Kasumi-1 (cell line): ENCODE measurements around the gene ZNF484.
"Not testable (repeated sequence)": the region's sequence is repeated elsewhere in the genome, so short reads cannot be mapped to it uniquely, and the experiment has no call there.

Experiments used
- DNase-seq, 2 experiments: peaks; one replicate each; lab custom pipeline; 2025; lab: John Stamatoyannopoulos, UW

ZNF484 gene

DNA sequence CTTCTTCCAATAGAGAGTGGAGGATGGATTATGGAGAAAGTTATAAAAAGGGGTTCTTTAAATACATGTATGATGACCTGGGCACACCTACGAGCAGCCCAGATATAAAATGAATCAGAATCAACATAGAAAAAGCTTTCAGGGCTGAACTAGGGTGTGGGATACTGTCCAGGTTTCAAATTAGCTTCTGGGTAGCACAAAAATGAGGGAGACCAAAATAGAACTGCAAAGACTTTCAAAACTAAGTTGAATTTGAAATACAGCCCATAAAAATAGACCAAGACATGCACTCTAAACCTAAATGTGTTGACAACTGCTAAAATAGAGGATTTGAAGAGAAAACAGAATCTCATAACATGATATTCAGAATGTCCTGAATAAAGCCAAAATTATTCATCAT lies 17.0 kb downstream of the ZNF484 start:
- DNase-seq = no peak

DNA sequence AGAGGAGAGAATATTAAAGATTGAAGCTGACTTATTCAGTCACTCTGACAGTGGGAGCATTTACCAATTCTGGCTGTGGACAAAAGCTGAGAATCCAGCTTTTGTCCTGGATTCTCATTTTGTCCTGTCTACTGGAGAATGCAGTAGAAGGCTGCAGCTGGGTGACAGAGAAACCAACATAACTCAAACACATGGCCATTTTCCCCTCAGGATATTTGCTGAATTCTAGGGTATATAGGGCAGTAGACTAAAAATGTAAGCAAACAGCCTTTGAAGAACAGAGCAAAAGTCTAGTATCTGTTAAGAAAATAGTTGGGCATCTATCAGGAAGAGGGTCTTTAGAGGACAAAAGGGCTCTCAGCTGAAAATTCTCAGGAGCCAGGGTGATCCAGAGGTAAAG lies 20.6 kb downstream of the ZNF484 start:
- no peak for DNase-seq

DNA sequence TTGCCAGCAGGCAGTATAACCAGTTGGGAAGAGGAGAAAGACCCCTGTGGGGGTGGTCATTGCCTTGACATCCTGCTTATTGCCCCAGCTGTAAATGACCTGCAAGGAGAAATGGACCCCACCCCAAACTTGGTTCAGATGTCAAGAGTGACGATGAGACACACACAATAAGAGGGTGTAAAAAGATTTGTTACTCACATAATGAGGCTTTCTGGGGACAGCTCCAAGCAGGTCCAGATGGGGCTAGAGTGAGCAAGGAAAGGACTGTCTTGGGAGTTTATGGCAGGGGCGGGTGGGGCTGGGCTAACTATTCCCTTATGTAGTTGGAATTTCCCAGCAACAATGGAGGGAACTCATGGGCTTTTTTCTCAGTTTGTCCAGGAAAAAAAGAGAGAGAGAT lies 24.1 kb downstream of the ZNF484 start:
- no peak for DNase-seq

DNA sequence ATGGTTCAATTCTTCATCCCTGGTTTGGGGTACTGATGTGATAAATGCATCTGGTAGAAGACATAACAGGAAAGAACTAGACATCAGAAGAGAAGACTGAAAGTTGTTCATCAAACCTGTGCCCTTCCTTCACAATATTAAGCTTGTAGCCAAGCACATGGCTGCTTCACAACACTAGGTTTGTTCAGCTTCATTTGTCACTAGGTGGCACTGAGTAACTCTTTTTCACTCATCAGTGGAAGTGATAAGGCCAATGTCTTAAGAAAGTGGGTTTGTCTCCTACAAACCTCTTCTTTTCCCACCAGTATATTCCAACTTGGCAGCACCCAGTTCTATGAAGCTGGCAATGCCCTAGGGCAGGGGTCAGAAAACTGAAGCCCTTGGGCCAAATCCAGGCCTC lies 26.9 kb downstream of the ZNF484 start:
- peak in 1 of 2 experiments; percentile 10 for DNase-seq

DNA sequence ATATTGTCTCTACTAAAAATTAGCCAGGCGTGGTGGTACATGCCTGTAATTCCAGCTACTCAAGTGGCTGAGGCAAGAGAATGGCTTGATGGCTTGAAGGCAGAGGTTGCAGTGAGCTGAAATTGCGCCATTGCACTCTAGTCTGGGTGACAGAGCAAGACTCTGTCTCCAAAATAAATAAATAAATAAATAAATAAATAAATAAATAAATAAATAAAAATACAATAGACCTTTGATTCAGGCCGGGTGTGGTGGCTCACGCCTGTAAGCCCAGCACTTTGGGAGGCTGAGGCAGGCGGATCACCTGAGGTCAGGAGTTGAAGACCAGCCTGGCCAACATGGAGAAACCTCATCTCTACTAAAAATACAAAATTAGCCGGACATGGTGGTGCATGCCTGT lies 29.1 kb downstream of the ZNF484 start:
- not testable (repeated sequence) for DNase-seq

- no peak for DNase-seq
These were observed 31.1 kb downstream of the ZNF484 start for GRCh38 chr9:92846662-92847145.

DNA sequence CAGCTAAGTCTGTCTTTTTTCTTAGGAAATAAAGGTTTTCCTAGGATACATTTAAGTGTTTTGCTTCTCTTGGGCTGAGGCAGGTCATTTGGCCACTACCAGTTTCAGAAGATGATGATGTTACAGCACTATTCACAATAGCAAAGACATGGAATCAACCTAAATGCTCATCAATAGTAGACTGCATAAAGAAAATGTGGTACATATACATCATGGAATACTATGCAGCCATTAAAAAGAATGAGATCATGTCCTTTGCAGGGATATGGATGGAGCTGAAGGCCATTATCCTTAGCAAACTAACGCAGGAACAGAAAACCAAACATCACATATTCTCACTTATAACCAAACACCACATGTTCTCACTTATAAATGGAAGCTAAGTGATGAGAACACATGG lies 39.4 kb downstream of the ZNF484 start:
- DNase-seq = not testable (repeated sequence)

GRCh38 chr9:92837191-92837590 lies 40.6 kb downstream of the ZNF484 start:
- DNase-seq = no peak

- no peak for DNase-seq
These were observed 48.4 kb downstream of the ZNF484 start for GRCh38 chr9:92829420-92829819.

GRCh38 chr9:92825065-92825464 lies 52.8 kb downstream of the ZNF484 start:
- not testable (repeated sequence) for DNase-seq

- DNase-seq = no peak
These were observed 56.9 kb downstream of the ZNF484 start for GRCh38 chr9:92820964-92821363.

DNA sequence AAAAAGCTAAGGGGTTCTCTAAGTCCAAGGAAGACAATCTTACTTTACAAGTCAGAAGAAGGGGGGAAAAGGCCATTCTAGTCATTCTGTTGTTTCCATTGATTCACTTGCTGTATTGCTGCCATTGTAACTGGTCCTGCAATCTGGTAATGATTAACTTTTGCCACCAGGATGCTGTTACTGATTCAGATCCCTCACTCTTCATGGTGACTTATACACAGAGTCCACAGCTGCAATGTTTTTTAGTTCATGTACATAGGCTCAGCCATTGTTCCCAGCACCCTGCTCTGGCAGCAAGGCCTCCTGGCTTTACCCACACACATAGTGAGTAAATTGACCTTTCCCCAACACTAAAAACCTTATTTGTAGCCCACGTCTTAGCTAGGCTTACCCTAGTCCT lies 57.9 kb downstream of the ZNF484 start:
- DNase-seq = not testable (repeated sequence)

DNA sequence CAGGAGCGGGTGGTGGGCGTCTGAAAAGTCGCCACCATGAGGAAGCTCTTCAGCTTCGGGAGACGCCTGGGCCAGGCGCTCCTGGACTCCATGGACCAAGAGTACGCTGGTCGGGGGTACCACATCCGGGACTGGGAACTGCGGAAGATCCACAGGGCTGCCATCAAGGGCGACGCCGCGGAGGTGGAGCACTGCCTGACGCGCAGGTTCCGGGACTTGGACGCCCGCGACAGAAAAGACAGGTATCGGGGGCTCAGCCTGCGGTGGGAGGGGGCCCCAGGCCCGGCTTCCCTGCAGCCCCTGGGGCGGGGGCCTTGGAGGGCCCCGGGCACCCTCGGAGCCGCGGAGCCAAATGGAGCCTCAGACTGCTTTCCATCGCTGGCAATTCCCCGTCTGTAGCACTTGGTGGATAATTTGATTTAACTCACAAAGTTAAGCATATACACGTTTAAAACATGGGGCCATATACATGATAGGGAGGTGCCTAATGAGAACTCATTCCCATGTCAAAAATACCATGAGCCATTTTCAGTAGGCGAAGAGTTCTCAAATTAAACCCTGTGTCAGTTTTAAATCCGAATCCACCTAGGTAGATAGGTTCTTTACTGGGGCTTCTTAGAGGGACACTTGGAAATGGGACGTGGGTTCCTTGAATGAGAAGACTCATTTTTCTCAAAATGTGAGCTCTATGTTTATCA lies 68.1 kb downstream of the ZNF484 start:
- not testable (repeated sequence) for DNase-seq

- peak in 1 of 2 experiments; percentile 7 for DNase-seq
These were observed 68.9 kb downstream of the ZNF484 start for GRCh38 chr9:92808726-92809451.

DNA sequence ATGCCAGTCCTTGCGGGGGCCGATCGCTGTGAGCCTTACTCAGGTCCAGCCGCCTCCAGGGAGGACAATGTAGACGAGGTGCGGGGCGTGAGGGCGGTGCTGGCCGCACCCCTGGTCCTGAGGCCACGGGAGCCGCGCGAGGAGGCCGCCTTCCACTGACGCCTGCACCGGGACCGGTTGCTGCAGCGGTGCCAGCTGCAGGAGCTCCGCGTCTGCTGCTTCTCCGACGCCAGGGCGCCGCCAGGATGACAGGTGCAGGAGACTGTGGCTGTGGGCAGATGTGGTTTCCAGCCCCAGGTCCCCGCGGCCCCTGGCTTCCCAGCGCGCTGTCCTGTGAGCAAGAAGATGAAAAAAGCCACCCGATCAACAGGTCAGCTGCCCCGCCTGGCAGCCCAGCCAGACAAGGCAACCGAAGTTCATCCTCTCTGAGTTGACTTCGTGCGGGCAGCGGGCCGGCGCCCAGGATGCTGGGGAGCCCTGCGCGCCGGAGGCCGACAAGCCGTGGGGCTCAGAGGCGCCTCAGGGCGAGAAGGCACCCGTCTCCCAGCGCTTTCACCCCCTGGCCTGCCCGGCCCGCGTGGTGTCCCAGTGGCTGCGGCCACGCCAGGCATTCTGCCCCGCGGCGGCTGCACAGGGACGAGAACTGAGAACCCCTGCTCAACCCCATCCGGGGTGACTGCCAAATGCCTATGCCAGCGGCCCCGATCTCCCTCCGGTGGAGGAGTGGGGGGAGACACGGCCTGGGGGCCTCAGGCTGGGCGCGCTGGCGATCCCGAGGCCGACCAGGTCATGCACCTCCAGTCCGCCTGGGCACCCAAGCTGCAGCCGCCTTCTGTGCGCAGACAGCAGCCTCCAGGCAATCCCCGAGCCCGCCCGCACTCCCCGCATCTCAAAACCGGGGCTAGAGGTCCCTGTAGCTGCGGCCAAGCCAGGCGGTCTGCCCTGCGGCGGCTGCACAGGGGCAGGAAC lies 69.8 kb downstream of the ZNF484 start:
- DNase-seq = no peak

DNA sequence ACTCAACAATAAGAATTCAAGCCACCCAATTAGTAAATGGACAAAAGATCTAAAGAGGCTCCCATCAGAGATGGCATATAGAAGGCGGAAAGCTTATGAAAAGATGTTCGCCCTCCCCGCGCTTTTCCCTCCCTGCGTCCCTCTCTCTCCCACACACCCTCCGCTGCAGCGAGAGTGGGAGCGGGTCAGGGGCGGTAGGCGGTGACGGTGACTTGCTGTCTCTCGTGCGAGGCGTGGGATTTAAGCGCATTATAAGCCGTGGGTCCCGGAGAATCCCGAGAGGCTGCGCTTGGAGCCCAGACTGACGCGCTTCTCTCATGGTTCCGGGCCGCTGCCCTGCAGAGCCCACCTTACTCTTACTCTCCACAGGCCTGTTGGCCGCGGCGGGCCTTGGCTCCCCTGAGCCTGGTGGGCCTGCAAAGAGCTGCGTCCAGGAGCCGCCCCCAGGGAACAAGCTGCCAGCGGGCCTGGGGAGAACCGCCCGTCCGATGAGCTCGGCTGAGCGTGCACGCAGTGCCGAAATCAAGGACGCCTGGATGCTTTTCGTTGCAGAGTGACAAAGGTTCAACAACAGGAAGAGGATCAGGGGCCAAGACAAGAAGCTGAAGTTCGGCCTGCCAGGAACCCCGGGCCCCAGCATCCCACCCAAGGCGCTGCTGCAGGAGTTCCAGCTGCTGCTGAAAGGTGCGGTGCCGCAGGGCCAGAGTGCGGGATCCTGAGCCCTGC lies 70.6 kb downstream of the ZNF484 start:
- DNase-seq = no peak

DNA sequence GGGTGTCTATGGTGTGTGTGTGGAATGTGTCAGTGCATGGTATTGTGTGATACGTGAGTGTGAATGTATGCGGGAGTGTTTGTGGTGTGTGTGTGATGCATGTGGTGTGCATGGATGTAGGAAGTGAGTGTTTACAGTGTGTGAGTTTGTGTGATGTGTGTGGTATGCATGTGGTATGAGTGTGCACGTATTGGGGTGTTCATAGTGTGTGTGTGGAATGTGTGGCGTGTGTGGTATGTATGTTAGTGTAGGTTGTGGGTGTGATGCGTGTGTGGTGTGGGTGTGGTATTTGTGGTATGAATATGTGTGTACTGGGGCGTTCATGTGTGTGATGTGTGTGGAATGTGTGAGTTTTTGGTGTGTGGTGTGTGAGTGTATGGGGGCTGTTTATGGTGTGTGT lies 73.1 kb downstream of the ZNF484 start:
- no peak for DNase-seq

- no peak for DNase-seq
These were observed 79.5 kb downstream of the ZNF484 start for GRCh38 chr9:92798358-92798757.

GRCh38 chr9:92796337-92796804 lies 81.5 kb downstream of the ZNF484 start:
- DNase-seq = not testable (repeated sequence)

DNA sequence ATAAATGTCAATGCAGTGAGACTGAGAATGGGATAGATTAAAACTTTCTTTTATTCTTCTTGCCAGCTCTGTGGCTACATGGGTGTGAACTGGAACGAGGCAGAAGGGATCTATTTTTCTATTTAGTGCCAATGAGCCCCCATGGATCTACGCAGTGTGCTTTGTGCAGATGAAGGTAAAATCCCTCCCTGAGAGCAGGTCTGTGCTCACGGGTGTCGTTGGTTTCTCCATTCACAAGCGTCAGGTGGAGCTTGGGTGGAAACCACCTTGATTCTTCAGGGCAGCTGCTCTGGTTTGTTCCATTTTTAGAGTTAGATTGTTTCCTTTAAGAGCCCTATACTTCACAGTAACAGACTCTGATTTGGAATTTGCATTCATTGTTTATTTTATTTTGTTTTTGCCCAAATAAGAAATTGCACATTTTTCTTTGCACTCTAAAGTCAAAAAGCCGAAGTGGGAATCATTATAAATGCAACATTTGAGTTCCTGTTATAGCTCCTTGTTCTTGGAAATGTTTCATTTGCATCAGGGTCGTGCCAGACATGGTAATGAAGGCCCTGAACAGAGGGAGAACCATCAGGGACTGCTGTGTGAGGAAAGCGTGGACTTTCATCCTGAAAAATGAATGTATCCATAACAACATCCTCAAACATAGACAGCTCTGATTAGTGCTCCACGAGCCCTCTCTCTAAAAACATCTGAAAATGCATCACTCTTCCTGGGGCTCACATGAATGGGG lies 82.1 kb downstream of the ZNF484 start:
- no peak for DNase-seq
